HG02885 (cell line): ENCODE results near the gene ALKBH7.
A peak's percentile ranks its signal among the peaks of the same experiment; 100 is the strongest.

Experiments
- ATAC-seq: cut with Tn5 transposase; IDR thresholded peaks from one replicate; pipeline ENCODE4 v1.9.1; 2021; ENCODE audit warnings: mild to moderate bottlenecking; ENCODE audit not compliant: unreplicated experiment, poor library complexity

Gene ALKBH7

GRCh38 chr19:6362351-6362801 lies 10.2 kb upstream of the ALKBH7 start:
- no peak for ATAC-seq

- no peak for ATAC-seq
Observed at GRCh38 chr19:6364353-6364752, 8.2 kb upstream of the ALKBH7 start.

- ATAC-seq: peak; percentile 58
Observed at GRCh38 chr19:6373096-6373812, 660 bp downstream of the ALKBH7 start.

GRCh38 chr19:6373813-6374108 lies 1.2 kb downstream of the ALKBH7 start:
- ATAC-seq: no peak

GRCh38 chr19:6374161-6374709 lies 1.6 kb downstream of the ALKBH7 start:
- ATAC-seq: no peak

- no peak for ATAC-seq
Observed at GRCh38 chr19:6374711-6375410, 2.3 kb downstream of the ALKBH7 start.

GRCh38 chr19:6375411-6376010 lies 2.9 kb downstream of the ALKBH7 start, which contains the start of gene PSPN:
Gene PSPN (minus strand): TSS chr19:6375933. CDS start chr19:6375849, 84 bp downstream.
- ATAC-seq: no peak

GRCh38 chr19:6376512-6377190 lies 4.1 kb downstream of the ALKBH7 start:
- no peak for ATAC-seq

- no peak for ATAC-seq
Observed at GRCh38 chr19:6378041-6378440, 5.4 kb downstream of the ALKBH7 start.

GRCh38 chr19:6378486-6378885 lies 5.9 kb downstream of the ALKBH7 start:
- ATAC-seq: no peak

GRCh38 chr19:6379744-6380143 lies 7.2 kb downstream of the ALKBH7 start:
- no peak for ATAC-seq

GRCh38 chr19:6381030-6381750 lies 8.6 kb downstream of the ALKBH7 start:
- no peak for ATAC-seq

GRCh38 chr19:6383188-6383587 lies 10.6 kb downstream of the ALKBH7 start:
- no peak for ATAC-seq

- no peak for ATAC-seq
Observed at GRCh38 chr19:6384381-6384780, 11.8 kb downstream of the ALKBH7 start.

GRCh38 chr19:6387372-6387771 lies 14.8 kb downstream of the ALKBH7 start:
- ATAC-seq: no peak

- ATAC-seq: no peak
Observed at GRCh38 chr19:6392221-6393073, 19.9 kb downstream of the ALKBH7 start.

- peak; percentile 88 for ATAC-seq
Observed at GRCh38 chr19:6393074-6393982, 20.7 kb downstream of the ALKBH7 start, which contains the start of gene GTF2F1. Gene GTF2F1 (minus strand): TSS chr19:6393164. CDS start chr19:6392995, 169 bp downstream.

- no peak for ATAC-seq
Observed at GRCh38 chr19:6393983-6394412, 21.4 kb downstream of the ALKBH7 start.
